GM12878 (cell line): ENCODE measurements around the gene SFXN1. TPM values are rescaled to one million over a fixed set of nuclear protein-coding genes. Genes with fewer than 3 reads are reported as not detected.
A peak's percentile ranks its signal among the peaks of the same experiment; 100 is the strongest.

Experiments
- ATAC-seq: fragments of 200-7000 bp; cut with Tn5 transposase; 3 replicates; pipeline ENCODE4 v1.9.1; 2020; ENCODE audit warnings: mild to moderate bottlenecking, moderate library complexity
- BruUV-seq: library from RNA; stranded (reverse); fragments of 400-500 nt; replicated peaks from 2 replicates; lab custom pipeline; 2021; lab: Mats Ljungman, UMichigan
- CTCF ChIA-PET: fragments of 300-600 bp; sonication (Branson Sonifier 250); formaldehyde crosslinking; extraction: SDS; loops from one replicate; lab custom pipeline; 2021; ENCODE audit warnings: inconsistent platforms; lab: Yijun Ruan, JAX
- POLR2A ChIA-PET: fragments of 350-600 bp; formaldehyde crosslinking; extraction: SDS; loops from one replicate; lab custom pipeline; 2021; ENCODE audit warnings: inconsistent platforms; lab: Charles Lee
- RAD21 ChIA-PET: fragments of 300-600 bp; sonication (Branson Sonifier 250); formaldehyde crosslinking; loops from one replicate; lab custom pipeline; 2023; ENCODE audit warnings: antibody characterized with exemption; ENCODE audit not compliant: unreplicated experiment; lab: Charles Lee
- SMC1A ChIA-PET: fragments of 300-600 bp; sonication (Branson Sonifier 250); formaldehyde crosslinking; loops from one replicate; lab custom pipeline; 2023; ENCODE audit not compliant: unreplicated experiment, uncharacterized antibody; lab: Charles Lee
- DNase-seq: peaks from one replicate; pipeline ENCODE4 v3.0.0-alpha.2; 2011; ENCODE audit warnings: low read depth, low spot score
- FAIRE-seq: peaks from 3 replicates; lab custom pipeline; 2011; peaks lifted over from hg19 to GRCh38; lab: Jason Lieb, UNC
- H2AFZ ChIP-seq: 2 replicates; pipeline ENCODE4 v1.6.0; 2011; ENCODE audit warnings: low read depth, low read length, control low read depth; ENCODE audit not compliant: control insufficient read depth
- H3K27ac ChIP-seq: 2 replicates; pipeline ENCODE4 v1.5.1; 2011; ENCODE audit warnings: control low read depth; ENCODE audit not compliant: control insufficient read depth, insufficient read depth
- H3K27me3 ChIP-seq, 2 experiments: replicated peaks in 1 of 2; 2 replicates each; pipeline versions ENCODE4 v1.6.0 to v1.6.1; 2011; ENCODE audit warnings: low read length in 1 of 2; ENCODE audit not compliant: control insufficient read depth in 2 of 2, insufficient read depth in 2 of 2
- H3K36me3 ChIP-seq, 2 experiments: 2 replicates each; pipeline ENCODE4 v1.5.1; 2011; ENCODE audit warnings: low read length in 1 of 2; ENCODE audit not compliant: control insufficient read depth in 2 of 2, insufficient read depth in 2 of 2
- H3K4me1 ChIP-seq: 2 replicates; pipeline ENCODE4 v1.6.1; 2011; ENCODE audit warnings: mild to moderate bottlenecking, low read length, moderate library complexity, mixed read lengths; ENCODE audit not compliant: control insufficient read depth, insufficient read depth
- H3K4me2 ChIP-seq: 2 replicates; pipeline ENCODE4 v1.6.0; 2011; ENCODE audit warnings: control low read depth; ENCODE audit not compliant: control insufficient read depth, insufficient read depth
- H3K4me3 ChIP-seq: fragments of 200-600 bp; sonication (generic); 2 replicates; pipeline ENCODE4 v1.5.1; 2016
- H3K79me2 ChIP-seq: 2 replicates; pipeline ENCODE4 v1.6.0; 2011; ENCODE audit warnings: low read length; ENCODE audit not compliant: control insufficient read depth, insufficient read depth
- H3K9ac ChIP-seq: 2 replicates; pipeline ENCODE4 v1.8.0; 2011; ENCODE audit warnings: low read length, control low read depth, mixed read lengths; ENCODE audit not compliant: control insufficient read depth, insufficient read depth
- H3K9me3 ChIP-seq: replicated peaks from 3 replicates; pipeline ENCODE4 v1.5.1; 2011; ENCODE audit warnings: mild to moderate bottlenecking, low read length; ENCODE audit not compliant: control insufficient read depth, insufficient read depth
- H4K20me1 ChIP-seq: 2 replicates; pipeline ENCODE4 v1.6.0; 2011; ENCODE audit not compliant: control insufficient read depth, insufficient read depth
- BHLHE40 ChIP-seq, 2 experiments: fragments of 450-650 bp in 1 of 2; IDR thresholded peaks; 2 replicates each; pipeline ENCODE4 v1.6.1; 2011 to 2017; ENCODE audit warnings: low read depth in 2 of 2, borderline replicate concordance in 1 of 2, improper control_type of control experiment in 1 of 2, low read length in 1 of 2, mild to moderate bottlenecking in 1 of 2
- ETV6 ChIP-seq, 2 experiments: fragments of 450-650 bp in 1 of 2; IDR thresholded peaks in 1 of 2; conservative IDR thresholded peaks in 1 of 2; 2 replicates each; pipeline ENCODE4 v1.6.1; 2014; ENCODE audit warnings: antibody characterized with exemption in 1 of 2, borderline replicate concordance in 1 of 2, low read depth in 1 of 2, mild to moderate bottlenecking in 1 of 2, moderate library complexity in 1 of 2
- HDAC6 ChIP-seq: fragments of 200-600 bp; sonication (generic); IDR thresholded peaks from one replicate; pipeline ENCODE4 v1.8.0; 2017; ENCODE audit warnings: antibody characterized with exemption; ENCODE audit not compliant: unreplicated experiment
- LARP7 ChIP-seq: fragments of 450-650 bp; IDR thresholded peaks from 2 replicates; pipeline ENCODE4 v1.6.1; 2017; ENCODE audit warnings: mild to moderate bottlenecking
- NR2F1 ChIP-seq: fragments of 450-650 bp; conservative IDR thresholded peaks from 2 replicates; pipeline ENCODE4 v1.6.1; 2017; ENCODE audit warnings: mild to moderate bottlenecking
- RAD21 ChIP-seq: IDR thresholded peaks from 2 replicates; pipeline ENCODE4 v1.6.1; 2011; ENCODE audit warnings: mild to moderate bottlenecking, low read depth, low read length, moderate library complexity; ENCODE audit not compliant: insufficient read depth
- SMC3 ChIP-seq: IDR thresholded peaks from 2 replicates; pipeline ENCODE4 v1.6.1; 2011; ENCODE audit warnings: low read length, improper control_type of control experiment, borderline replicate concordance
- WGBS: methylation state at CpG from one replicate; pipeline ENCODE4 v1.1.6; 2016; ENCODE audit warnings: low lambda C conversion rate; ENCODE audit not compliant: insufficient replicate concordance, insufficient coverage; ENCODE audit errors: missing lambda C conversion rate; 5-methylcytosine and 5-hydroxymethylcytosine counted together
- in situ Hi-C: fragments of 300-500 bp; cut with MboI; formaldehyde crosslinking; loops from 9 replicates; pipeline ENCODE4 v1.14.3; 2018; ENCODE audit warnings: mixed read lengths
- intact Hi-C: fragments of 100-400 bp; cut with micrococcal nuclease; formaldehyde crosslinking; loops from one replicate; pipeline ENCODE4 v1.14.2; 2022; ENCODE audit not compliant: unreplicated experiment
- polyA plus RNA-seq, 11 experiments: library from polyadenylated mRNA; depleted of rRNA in 4 of 11; unstranded in 6 of 11; stranded (reverse) in 5 of 11; fragments of >200 nt; fragmentation: Nextera tagmentation in 4 of 11; fragmentation: Illumina TruSeq in 1 of 11; extraction: Ambion mirVana in 4 of 11; extraction: Trizol in 1 of 11; gene quantifications; 1 replicate in 1 of 11; 2 replicates in 10 of 11; pipeline versions ENCODE4 v1.2.1 to v1.2.3, GENCODE V29; 2011 to 2016; ENCODE audit warnings: inconsistent platforms in 2 of 11, missing spikeins in 2 of 11, low read depth in 1 of 11
- total RNA-seq, 4 experiments: library from RNA; depleted of rRNA in 3 of 4; stranded (reverse); fragments of >200 nt in 3 of 4; fragmentation: Illumina TruSeq in 1 of 4; extraction: Trizol in 1 of 4; gene quantifications; 2 replicates each; pipeline versions ENCODE4 v1.2.1 to v1.2.3, GENCODE V29; 2013 to 2021
- TF ChIP-seq, protein P1 (sequence below): fragments of 450-650 bp; IDR thresholded peaks from 2 replicates; pipeline ENCODE4 v1.6.1; 2017; ENCODE audit warnings: mild to moderate bottlenecking
- TF ChIP-seq, protein P2 (sequence below), 3 experiments: IDR thresholded peaks in 2 of 3; conservative IDR thresholded peaks in 1 of 3; 2 replicates each; pipeline ENCODE4 v1.5.1; 2011; ENCODE audit warnings: low read depth in 3 of 3, low read length in 3 of 3, mild to moderate bottlenecking in 3 of 3, control low read depth in 2 of 3, moderate library complexity in 2 of 3, inconsistent platforms in 1 of 3, mixed read lengths in 1 of 3; ENCODE audit not compliant: control insufficient read depth in 2 of 3, insufficient read depth in 1 of 3; ENCODE audit errors: extremely low read depth in 1 of 3

Gene SFXN1
- total and polyA plus RNA-seq, 10 of the 15 experiments (the other 5 are each of a cell fraction or from before 2014, with no cell fraction given) = 18.0 to 248 (median 103) TPM

DNA sequence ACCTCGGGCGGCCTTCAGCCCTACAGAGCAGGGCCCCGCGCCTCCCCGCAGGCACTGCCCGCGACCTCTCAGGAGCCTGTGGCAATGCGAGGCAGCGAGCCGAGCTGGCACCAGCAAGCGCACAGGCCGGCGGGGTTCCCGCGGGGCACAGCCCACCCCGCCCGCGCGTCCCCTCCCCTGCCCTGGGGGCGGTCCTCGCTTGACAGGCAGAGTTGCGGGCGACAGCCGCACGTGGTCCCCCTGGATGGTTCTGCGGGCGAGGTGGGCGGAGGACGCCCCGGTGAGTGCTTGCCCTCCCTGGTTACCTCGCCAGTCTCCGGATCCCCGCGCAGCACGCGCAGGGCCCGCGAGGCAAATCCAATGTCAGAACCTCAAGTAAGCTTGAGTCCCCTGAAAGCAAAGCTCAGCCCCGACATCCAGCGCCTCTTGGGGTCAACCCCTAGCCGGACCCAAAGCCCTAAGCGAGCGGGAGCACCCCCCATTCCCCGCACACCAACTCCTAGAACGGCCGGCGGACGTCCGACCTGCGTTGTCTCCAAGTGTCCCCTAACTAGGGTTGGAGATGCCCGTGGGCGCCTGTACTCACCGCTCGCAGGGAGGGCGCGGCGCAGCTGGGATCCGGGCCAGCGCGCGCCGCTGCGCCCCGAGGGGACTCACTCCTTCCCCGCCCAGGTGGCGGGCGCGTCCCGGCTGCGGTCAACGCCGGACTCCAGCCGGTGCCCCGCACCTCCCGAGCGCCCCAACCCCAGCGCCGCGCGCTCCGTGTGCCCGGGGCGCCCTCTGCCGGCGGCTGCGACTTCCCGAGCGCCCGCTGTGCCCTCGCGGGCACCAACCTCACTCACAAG is 34.1 kb upstream of the SFXN1 start, which contains the start of gene DRD1:
Gene DRD1, minus strand, starts transcription at position 123 of the 845 bp plus-strand sequence. CDS start 1,083 bp downstream, outside the sequence.
- BruUV-seq = no TSS peak
- ChIA-PET RAD21 (no interaction called here), POLR2A (no interaction called here), SMC1A (no interaction called here), CTCF (interaction anchor here (0.6 to 1.3 kb wide), 2 partner anchors 13 to 493 kb away, joined by 3 read pairs; no protein-coding TSS in a partner anchor)
- no peaks in the 10 kb centered on the region for H3K36me3 ChIP-seq
- no peaks in the 10 kb centered on the region for H3K9me3 ChIP-seq
- H3K79me2 ChIP-seq = no peaks in the 10 kb centered on the region
- FAIRE-seq = no peak
- H4K20me1 ChIP-seq = no peaks in the 10 kb centered on the region
- H3K4me1 ChIP-seq = no peaks in the 10 kb centered on the region
- TF ChIP-seq, protein P1, sequence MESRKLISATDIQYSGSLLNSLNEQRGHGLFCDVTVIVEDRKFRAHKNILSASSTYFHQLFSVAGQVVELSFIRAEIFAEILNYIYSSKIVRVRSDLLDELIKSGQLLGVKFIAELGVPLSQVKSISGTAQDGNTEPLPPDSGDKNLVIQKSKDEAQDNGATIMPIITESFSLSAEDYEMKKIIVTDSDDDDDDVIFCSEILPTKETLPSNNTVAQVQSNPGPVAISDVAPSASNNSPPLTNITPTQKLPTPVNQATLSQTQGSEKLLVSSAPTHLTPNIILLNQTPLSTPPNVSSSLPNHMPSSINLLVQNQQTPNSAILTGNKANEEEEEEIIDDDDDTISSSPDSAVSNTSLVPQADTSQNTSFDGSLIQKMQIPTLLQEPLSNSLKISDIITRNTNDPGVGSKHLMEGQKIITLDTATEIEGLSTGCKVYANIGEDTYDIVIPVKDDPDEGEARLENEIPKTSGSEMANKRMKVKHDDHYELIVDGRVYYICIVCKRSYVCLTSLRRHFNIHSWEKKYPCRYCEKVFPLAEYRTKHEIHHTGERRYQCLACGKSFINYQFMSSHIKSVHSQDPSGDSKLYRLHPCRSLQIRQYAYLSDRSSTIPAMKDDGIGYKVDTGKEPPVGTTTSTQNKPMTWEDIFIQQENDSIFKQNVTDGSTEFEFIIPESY = no peak
- TF ChIP-seq BHLHE40 (IDR thresholded peaks at IDR 0.05; ENCODE audit: borderline replicate concordance in 1 of 2, low read depth in 2 of 2, low read length in 1 of 2) = no peak
- TF ChIP-seq, protein P2, sequence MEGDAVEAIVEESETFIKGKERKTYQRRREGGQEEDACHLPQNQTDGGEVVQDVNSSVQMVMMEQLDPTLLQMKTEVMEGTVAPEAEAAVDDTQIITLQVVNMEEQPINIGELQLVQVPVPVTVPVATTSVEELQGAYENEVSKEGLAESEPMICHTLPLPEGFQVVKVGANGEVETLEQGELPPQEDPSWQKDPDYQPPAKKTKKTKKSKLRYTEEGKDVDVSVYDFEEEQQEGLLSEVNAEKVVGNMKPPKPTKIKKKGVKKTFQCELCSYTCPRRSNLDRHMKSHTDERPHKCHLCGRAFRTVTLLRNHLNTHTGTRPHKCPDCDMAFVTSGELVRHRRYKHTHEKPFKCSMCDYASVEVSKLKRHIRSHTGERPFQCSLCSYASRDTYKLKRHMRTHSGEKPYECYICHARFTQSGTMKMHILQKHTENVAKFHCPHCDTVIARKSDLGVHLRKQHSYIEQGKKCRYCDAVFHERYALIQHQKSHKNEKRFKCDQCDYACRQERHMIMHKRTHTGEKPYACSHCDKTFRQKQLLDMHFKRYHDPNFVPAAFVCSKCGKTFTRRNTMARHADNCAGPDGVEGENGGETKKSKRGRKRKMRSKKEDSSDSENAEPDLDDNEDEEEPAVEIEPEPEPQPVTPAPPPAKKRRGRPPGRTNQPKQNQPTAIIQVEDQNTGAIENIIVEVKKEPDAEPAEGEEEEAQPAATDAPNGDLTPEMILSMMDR (IDR thresholded peaks at IDR 0.05 in 2 of 3, conservative IDR thresholded peaks at IDR 0.05 in 1 of 3; ENCODE audit: control insufficient read depth in 2 of 3, extremely low read depth in 1 of 3, insufficient read depth in 1 of 3, low read depth in 3 of 3, low read length in 3 of 3) = peak; percentile 57 to 62 (median 58)
- TF ChIP-seq ETV6 (conservative IDR thresholded peaks at IDR 0.05 in 1 of 2, IDR thresholded peaks at IDR 0.05 in 1 of 2; ENCODE audit: borderline replicate concordance in 1 of 2, low read depth in 1 of 2) = no peak
- TF ChIP-seq HDAC6 = peak; percentile 87
- peak; percentile 42; the same call in 1 of the 2 replicates for TF ChIP-seq LARP7
- TF ChIP-seq RAD21 = peak; percentile 61
- TF ChIP-seq NR2F1 = no peak
- peak; percentile 64 for TF ChIP-seq SMC3
- WGBS = 13% methylated on average over 37 of the region's 91 CpGs
- H3K4me2 ChIP-seq = no peak within 1 kb of the TSS; the same call in 1 of the 2 replicates
- no peak within 1 kb of the TSS for H3K9ac ChIP-seq
- intact Hi-C loops (loop anchor here (1.0 kb wide), 1 partner anchor 493 kb away; no protein-coding TSS in a partner anchor), in situ Hi-C loops (no loop called here)
- no peak within 1 kb of the TSS for H3K27ac ChIP-seq
- no peak for DNase-seq
- ATAC-seq = peak; percentile 95
- peaks cover 7 to 13% of the 10 kb centered on the region in 2 experiments for H3K27me3 ChIP-seq
- no peak within 1 kb of the TSS for H3K4me3 ChIP-seq
- H2AFZ ChIP-seq = no peak within 1 kb of the TSS
